Stimulated activated CD4-positive, alpha-beta T cell treated with anti-CD3 and anti-CD28 coated beads, Interleukin-1b, Interleukin-23, amount 100 ng/mL, for 24 hours (primary cell): ENCODE measurements around the gene RNF150.

Source experiments
- DNase-seq, 4 experiments: peaks; one replicate each; pipeline ENCODE4 v3.0.0-alpha.2; 2020; ENCODE audit warnings: low read depth in 4 of 4, low spot score in 1 of 4

The RNF150 gene

DNA sequence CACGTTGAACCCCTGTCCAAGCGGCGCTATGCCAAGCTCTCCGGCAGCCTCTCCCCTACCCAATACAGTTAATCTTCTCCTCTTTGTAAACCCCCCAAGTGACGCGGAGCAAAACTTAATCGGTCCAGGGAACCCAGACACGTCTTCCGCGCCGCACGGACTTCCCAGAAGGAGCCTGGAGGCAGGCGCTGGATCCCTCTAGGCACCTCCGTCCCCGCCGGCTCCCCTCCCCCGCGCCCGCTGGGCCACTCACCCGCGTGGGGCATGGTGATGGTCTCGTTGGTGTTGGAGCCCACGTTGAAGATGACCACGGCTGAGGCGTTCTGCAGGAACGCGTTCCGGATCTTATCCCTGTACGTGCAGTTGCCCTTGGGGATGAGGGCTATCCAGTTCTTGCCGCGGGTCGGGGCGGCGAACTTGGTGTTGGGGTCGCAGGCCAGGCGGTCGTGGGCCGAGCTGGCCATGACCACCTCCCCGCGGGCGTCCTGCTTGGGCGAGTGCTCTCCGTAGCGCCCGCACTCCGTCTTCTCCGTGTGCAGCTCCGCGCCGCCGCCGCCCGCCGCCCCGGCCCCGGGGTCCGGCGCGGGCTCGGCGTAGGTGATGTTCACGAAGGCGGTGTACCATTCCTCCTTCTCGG is 1.1 kb downstream of the RNF150 start:
- DNase-seq, result no peak

DNA sequence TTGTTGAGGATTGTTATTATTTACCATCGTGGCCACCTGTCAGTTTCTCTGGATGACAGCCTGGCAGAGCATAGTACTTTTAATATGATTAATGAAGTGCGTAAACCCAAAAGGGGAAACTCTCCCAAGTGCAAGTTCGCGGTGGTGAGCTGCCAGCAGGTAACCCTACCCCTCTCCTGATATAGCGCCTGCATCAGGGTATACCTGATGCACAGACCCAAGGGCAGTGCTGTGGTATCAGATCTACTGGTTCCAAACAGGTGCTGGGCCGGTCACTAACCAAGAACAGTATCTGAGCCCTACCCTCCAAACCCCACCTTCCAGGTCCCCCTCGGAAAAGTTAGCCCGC is 1.6 kb downstream of the RNF150 start:
- no peak for DNase-seq

DNA sequence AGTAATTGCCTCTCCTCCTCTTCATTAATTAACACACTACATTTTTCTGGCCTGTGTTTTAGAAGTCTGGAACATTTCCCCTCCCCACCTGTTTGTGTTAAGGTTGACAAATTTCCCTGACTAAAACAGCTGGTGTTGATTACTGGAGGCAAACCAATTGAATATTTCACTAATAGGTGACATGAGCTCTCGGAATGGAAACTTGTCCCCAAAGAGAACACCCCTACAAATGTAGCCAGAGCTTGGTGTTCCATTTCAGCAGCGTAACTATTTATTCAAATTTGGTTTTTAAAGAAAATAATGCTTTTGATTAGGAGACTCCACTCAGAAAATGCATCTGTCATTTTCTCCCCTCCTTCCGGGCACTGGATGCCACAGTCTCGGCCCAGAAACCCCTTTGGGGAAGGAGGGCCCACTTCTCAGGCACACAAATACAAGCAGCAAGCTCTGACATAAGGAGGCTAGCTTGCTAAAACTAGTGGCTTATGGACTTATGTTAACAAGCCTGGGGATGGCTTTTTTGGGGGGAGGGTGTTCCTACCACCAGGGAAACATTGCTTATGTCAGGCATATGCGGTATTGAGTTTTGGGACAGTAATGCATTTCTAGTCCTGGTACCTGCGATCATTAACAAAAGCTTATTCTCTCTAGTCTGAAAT is 2.2 kb downstream of the RNF150 start:
- DNase-seq, result no peak

DNA sequence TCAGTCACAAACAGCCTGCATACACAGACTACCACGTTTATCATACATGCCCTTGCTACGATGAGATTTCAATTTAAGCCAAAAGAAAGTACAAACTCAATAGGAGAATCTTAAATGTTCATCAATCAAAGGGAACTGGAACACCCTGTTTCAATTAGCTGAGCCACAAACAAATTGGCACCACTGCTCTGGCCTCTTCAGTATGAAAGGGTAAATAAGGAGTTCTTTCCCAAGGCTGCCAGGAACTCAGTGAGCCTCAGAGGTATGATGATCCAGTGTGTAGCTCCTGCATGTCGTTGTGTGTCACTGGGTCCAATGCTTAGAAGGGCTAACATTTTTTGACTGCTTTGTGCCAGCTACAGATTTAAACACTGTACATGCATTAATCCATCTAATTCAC is 5.4 kb downstream of the RNF150 start:
- DNase-seq, result no peak

DNA sequence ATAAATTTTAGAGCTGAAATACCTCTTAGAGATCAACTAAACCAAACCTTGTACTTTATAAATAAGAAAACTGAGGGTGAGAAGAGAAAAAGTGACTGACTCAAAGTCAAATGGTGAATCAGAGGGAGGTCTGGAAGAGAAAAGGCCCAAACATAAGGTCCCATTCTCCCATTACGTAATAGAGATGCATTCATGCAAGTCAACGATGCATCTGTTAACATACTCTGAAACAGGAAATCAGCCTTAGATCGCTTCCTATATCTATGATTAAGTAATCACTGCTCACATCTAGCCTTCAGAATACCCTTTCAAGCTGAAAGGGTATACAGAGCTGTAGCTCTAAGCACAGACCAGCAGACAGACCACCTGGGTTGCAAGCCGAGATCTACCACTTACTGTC is 6.5 kb downstream of the RNF150 start:
- DNase-seq, result no peak

DNA sequence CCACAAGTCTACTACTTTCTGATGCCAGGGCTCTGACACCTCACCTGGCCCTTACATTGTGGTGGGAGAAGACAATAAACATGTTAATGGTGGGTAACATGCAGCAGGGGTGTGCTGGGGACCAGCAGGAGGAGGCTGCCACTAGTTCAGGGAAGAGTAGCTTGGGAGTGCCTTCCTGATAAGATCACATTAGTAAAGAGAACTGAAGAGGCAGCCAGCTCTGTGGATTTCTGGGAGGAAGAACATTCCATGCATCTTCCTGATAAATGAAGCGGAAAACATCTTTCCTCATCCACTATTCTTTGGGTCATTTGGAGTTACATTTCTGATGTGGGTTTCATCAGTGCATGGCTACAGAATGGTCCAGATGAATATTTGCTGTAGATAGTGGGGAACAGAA is 9.0 kb downstream of the RNF150 start:
- DNase-seq, result no peak

DNA sequence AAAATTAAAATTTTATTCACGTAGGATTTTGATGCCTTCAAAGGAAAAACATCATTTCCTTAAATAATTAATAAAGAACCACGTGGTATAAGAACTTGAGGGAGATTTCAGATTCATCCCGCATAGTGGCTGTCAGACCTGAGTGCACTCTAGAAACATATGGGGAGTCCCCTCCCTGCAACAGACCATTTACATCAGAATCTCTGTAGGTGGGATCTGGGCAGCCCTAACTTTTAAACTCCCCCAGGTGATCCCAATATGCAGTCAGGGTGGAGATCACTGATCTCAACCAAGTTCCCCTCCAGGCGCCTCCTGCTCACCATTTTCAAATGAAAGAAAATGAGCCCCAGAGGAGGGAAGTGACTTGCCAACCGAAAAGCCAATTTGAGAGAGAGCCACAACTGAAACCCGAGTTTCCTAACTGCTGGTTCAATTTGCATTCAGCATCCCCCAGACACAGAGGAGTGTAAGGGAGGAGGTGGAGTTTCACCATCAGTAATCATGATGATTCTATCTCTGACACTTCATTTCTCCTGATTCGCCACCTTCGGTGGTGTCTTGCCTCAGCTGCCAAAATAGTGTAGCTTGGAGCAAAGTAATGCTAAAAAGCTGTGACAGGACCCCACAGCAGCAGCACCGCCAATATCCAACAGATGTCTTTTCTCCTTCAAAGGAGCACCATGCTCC is 11.4 kb downstream of the RNF150 start:
- no peak for DNase-seq

DNA sequence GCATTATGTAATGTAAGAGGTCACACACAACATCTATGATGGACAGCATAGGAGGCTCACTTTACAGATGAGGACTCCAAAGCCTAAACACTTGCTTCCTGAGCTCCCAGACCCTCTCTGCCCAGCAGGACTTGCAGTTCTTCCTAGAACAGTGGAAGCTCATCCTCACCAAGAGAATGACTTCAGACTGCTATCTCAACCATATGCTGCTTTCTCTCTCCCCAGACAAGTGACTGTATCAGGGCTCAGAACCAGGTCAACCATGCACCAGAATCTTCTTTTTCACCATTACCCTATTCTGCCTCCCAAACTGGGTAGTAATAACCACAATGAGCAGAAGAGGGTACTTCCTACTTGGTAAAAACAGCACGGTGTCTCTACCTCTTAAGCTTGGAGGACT is 12.2 kb downstream of the RNF150 start:
- DNase-seq, result no peak

DNA sequence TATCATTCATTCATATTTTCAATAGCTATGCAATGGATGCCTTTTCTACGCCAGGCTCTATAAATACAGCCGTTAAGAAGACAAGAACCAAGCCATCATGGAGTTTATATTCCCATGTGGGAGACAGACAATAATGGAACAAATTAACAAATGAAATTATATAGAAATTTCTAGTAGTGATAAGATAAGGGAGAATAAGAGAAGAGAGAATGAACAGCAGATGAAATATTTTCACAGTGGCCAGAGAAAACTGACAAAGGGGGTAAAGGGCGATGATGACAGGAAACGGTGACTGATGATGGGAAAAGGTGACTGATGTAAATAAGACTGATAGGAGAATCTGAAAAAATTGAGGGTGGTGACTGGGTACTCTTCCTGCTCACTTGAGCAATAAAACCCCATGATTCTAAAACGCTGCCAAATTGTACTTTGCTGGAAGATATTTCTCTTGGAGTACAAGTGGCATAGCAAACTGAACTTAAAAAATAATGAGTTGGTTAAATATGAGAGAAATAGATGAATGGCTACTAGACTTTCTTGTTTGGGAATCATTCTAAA is 13.2 kb downstream of the RNF150 start:
- no peak for DNase-seq

DNA sequence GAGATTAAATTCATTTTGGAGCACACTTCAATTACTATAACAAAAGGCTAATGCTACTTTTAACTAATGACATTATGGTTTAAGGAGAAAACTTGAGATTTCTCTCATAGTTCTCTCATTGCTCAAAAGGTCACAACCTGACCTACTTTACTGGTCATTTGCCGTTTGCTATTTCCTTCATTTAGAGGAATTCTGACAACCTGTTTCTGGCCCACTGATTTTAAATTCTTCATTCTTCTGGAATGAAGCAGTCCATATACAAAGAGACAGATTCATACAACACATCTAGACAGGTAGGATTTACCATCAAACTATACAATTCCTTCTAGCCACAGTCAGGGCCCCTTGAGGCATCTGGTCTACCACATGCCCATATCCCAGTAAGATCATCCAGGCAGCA is 14.2 kb downstream of the RNF150 start:
- DNase-seq, result no peak

DNA sequence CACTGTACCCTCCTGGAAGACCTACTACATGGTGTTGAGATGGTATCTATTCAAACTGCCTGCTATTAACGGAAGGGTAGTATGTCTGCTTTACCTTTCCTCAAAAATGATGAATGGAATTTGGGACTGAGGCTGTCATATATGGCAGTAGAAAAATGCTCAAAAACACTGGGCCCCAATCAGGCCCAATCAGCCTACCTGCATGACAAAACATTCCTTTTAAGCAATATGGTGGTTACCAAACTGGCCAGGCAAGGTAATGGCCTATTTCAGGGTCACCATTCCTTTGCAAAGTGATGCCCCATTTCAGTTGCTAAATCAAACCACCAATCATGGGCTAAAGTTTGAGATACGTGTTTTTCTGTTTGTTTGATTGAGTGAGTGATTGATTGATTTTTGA is 14.9 kb downstream of the RNF150 start:
- no peak for DNase-seq

DNA sequence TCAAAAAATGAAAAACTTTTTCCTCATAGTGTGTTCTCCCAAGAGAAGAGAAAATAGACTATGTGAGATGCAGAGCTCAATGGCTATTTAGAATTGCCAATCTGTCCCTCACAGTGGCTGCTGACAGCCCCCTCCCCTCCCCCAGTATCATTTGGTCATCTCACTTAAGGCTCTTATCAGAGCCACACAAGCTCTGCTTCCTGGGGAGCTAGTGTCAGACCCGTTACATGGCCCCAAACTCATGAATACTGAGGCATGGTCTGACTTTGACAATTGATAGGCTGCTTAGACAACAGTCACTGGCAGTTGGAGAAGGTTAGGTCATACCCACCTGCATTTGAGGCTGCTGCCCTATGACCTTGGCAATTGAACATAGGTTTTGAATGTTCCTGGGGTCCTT is 15.3 kb downstream of the RNF150 start:
- no peak for DNase-seq

DNA sequence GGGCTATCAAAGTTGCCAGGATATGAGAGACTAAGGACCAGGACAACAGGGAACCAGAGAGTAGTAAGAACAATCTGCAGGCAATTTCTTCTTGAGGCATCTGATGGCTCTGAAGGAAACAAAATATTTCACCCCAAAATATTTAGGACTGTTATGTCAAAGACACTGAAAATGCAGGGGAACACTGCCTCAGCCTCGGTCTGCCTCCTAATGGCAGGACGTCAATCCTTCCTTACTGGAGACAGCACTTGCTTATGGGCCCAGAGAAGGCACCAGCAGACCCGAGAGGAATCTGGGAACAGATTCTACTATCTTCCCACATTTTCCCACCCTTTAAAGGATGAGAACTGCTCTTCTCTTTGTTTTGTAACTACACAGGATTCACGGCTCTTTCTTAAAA is 23.3 kb downstream of the RNF150 start:
- DNase-seq, result no peak

DNA sequence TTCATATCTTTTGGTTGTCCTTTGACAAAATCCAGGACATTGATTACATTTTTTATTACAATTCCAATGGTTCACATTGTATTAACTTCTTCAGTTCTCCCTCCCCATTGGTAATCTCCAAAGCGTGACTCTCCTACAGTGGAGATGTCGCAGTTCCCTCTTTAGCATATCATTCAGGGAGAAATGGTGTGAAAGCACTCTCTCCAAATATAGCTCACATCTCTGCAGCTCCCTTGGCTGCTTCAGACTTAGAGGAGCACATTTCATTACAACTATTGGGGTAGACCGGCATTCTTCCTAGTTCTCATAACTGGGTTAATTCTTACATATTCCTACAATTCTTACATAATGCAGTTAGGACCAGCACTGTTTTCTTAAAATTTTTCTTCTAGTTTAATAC is 25.3 kb downstream of the RNF150 start:
- no peak for DNase-seq

DNA sequence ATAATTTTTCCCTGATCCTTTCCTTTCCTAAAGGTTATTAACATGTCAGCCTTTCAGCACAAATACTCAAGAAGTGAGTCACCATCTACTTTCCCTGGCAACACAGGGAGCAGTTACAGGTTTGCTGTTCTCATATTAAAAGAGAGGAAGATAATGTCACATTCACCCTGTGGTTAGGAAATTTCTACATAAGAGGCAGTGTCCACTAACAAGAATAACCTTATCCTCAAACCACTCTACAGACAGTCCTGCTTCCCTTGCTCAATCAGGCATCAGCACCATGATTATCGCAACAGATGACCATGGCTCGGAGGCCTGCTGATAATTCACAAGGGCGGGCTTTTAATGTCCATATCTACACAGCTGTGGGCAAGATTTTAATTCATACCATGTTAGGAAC is 30.9 kb downstream of the RNF150 start:
- no peak for DNase-seq

DNA sequence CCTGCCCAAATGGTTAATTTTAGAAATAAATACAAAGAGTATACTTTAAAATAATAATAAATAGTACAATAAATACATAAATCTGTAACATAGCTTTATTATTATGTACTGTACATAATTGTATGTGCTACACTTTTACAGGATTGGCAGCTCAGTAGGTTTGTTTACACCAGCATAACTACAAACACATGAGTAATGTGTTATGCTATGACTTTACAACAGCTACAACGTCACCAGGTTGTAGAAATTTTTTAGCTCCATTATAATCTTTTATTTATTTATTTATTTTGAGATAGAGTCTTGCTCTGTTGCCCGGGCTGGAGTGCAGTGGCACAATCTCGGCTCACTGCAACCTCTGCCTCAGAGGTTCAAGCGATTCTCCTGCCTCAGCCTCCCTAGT is 31.8 kb downstream of the RNF150 start:
- no peak for DNase-seq

DNA sequence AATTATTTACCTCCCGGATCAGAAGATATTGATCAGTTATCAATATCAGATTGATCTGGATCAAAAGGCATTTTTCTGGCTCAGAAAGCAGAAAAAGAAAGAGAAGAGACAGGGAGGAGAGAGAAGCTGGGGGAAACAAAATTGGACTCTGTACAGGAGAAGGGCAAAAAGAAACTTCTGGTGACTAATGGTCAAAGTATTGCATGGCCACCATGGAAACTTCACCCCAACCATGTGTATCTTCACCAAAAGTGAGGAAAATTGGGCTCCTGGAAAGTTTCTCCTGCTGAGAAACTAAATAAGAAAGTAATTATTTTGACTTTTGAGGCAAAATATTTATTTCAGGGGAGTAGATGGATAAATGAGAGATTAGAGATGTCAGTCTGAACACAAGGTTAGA is 33.9 kb downstream of the RNF150 start:
- DNase-seq, result no peak

DNA sequence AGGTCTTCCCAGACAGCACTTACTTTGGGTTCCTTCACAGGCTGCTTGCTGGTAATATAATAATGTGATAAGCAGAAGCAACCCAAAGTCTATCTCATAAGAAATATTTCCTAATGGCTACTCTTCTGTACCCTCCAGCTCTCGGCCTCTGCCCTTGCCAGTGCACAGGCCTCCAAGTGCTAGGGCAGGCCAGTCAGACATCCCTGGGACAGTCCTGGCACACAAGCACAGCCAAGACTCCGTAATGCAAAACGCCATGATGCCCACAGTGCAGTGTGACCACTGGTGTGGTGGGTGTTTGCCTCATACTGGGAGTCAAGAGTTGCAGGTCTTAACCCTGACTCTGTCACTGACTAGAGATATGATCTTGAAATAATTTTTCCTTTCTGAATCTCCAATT is 35.1 kb downstream of the RNF150 start:
- DNase-seq, result no peak

DNA sequence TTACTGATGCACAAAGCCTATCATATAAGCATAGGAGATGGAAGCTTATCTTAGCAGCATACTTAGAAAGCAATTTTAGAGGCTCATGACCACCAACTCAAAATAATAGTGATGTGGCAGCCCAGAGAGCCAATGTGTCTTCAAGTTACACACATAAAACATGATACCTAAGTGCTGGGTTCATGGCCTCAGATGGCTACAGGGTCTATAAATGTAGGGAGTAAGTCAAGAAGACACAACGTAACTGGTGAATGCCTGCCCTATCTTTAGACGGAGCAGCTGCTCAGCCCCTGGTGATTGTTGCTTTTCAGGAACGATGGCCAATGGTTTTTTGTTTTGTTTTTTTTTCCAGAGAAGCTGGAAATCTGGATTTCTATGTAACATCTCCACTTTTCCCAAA is 42.8 kb downstream of the RNF150 start:
- DNase-seq, result no peak

DNA sequence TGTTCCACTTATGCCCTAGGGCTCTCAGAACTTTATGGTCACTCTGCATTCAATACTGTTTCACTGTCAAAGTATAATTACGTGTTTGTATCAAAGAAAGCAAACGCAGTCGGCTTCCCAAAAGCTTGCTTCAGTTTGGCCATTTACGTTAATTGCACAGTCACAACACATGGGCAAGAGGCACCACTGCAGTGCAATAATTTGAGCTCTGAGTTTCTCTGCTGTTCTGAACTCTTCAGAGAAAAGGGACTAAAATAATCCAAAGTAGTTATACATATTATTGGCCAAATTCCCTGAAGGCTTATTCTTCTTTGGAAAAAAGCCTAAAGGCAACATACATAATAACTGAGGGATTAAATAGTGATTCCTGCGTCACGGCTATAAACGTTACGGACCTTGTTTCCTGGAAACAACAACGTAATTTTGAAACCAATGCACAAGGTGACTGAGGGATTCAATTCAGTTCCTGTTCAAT is 51.3 kb downstream of the RNF150 start:
- no peak for DNase-seq

DNA sequence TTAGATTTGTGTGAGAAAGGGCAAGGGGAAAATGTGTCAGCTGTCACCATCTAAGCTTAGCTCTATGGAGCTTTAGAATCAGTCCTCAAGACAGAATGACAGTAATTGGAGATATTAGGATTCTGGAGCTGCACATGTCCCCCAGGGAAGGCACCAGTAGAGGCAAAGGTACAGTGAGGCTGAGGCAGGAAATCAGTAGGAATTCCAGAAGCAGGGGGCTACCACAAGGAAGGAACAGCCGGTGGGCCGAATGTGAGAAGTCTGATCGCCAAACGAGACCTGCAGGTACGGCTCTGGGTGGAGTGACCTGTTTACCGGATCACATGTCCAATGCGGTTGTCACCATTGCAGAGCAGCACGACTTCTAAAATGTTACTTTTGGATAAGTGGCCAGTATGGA is 52.6 kb downstream of the RNF150 start:
- DNase-seq, result no peak

DNA sequence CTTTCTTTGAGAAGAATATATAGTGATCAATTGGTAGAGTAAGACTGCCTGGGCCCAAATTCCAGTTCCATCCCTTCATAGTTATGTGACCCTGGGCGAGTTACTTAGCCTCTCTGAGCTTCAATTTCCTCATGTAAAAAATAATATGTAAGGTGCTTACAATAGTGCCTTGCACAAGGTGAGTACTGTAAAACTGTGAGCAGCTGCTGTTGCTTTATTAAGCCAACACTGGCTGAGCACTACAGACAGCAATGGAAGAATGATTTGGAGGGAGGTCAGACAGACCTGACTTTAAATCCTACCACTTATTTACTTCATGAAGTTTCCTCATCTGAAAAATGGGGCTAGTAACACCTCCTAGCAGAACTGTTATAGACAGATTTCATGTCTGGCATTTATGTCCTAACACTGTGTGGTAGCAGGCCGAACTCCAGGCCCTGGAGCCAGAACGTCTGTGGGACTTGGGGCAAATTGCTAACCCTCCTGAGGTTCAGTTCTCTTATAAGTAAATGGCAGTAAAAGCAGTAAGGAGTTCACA is 53.8 kb downstream of the RNF150 start:
- DNase-seq, result no peak
